ENCODE data around the gene PACS1.
A peak's percentile ranks its signal among the peaks of the same experiment; 100 is the strongest.
"Not testable (repeated sequence)": the region's sequence is repeated elsewhere in the genome, so short reads cannot be mapped to it uniquely, and the experiment has no call there.

Gene PACS1

DNA sequence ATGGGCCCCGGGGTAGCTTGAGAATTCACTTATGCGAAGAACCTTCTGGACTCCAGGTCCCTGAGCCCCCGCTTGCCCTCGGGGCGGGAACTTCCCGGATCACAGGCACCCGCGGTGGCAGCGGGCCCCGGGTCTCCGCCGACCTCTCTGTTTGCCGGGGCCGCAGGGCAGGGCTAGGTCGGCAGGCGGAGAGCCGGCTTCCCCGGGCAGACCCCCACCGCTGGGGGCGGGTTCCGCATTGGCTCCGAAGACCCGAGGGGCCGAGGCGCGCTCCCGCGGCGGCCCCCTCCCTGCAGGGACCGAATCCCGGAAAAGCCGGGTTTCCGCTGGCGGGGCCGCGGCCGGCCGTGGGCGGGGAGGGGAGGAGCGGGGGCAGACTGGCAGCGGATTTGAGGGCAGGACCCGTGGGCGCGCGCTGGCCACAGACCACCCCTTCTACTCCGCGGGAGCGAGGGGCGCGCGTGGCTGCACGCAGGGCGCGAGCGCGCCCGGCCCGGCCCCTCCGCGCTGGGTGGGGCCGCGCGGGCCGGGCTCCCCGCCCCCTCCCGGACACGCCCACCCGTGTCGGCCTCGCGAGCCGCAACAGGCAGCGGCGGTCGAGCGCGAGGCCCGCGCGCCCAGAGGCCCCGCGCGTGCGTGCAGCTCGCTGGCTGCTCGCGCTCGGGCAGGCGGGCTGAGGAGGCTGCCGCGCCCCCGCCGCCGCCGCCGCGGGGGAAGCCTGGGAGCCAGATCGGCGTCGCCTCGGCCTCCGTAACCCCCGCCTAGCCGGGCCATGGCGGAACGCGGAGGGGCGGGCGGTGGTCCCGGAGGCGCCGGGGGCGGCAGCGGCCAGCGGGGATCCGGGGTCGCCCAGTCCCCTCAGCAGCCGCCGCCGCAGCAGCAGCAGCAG, at the start of gene PACS1:
Gene PACS1, plus strand, starts transcription at position 558 of the 889 bp plus-strand sequence. Its CDS starts 215 bp downstream, at position 773.
- Histone ChIP-seq H3K36me3 (ENCODE audit: control insufficient read depth in 2 of 2, insufficient read depth in 2 of 2, low read length in 2 of 2) (peaks cover 21 to 24% of the 10 kb centered on the region in 2 donors), H3K4me3 (ENCODE audit: low read length in 2 of 2) (peak within 1 kb of the TSS; percentile 63 to 81), H3K27ac (ENCODE audit: low read length) (peak within 1 kb of the TSS; percentile 77), H3K9ac (ENCODE audit: low read length in 2 of 2) (peak within 1 kb of the TSS; percentile 58 to 71), H3K27me3 (ENCODE audit: control insufficient read depth in 1 of 2, insufficient read depth in 2 of 2, low read length in 2 of 2) (no peaks in the 10 kb centered on the region), H3K9me3 (ENCODE audit: control insufficient read depth in 2 of 2, low read length in 2 of 2) (no peaks in the 10 kb centered on the region), H3K4me1 (ENCODE audit: control insufficient read depth, insufficient read depth, low read length) (peaks cover 27% of the 10 kb centered on the region)

DNA sequence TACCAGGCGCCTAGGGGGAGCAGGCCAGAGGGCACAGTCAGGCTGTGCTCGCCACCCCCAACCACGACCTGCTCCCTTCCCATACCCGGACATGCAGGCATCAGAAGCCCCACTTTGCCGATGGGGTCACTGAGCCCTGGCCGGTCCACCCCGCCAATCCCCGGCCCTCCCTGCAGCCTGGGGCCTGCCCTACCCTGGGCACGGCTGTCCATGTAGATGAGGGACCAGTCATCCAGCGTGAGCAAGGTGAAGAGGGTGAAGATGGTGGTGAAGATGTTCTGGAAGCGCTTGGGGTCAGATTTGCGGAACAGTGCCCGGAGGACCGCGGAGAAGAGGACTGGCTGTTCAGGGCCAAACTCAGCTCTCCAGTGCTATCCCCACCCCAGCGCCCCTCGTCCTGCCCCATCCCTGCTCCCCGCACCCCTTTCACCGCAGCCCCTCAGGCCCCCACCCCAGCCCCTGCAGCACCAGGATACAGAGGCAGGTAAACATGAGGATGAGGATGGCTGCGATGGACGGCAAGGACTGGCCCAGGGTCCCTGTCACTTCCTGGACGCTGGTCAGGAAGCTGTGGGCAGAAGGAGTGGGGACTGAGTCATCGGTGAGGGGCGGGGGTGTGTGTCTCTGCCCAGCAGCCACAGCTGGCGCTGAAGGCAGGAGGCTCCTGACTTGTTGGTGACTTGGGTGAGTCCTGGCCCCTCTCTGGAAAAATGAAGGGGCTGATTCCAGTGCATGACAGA, 49.3 kb upstream of the PACS1 start:
- H3K9me3 ChIP-seq (ENCODE audit: control insufficient read depth in 2 of 2, low read length in 2 of 2), result no peaks in the 10 kb centered on the region
- no peak overlapping the region for H3K27ac ChIP-seq (ENCODE audit: low read length)

DNA sequence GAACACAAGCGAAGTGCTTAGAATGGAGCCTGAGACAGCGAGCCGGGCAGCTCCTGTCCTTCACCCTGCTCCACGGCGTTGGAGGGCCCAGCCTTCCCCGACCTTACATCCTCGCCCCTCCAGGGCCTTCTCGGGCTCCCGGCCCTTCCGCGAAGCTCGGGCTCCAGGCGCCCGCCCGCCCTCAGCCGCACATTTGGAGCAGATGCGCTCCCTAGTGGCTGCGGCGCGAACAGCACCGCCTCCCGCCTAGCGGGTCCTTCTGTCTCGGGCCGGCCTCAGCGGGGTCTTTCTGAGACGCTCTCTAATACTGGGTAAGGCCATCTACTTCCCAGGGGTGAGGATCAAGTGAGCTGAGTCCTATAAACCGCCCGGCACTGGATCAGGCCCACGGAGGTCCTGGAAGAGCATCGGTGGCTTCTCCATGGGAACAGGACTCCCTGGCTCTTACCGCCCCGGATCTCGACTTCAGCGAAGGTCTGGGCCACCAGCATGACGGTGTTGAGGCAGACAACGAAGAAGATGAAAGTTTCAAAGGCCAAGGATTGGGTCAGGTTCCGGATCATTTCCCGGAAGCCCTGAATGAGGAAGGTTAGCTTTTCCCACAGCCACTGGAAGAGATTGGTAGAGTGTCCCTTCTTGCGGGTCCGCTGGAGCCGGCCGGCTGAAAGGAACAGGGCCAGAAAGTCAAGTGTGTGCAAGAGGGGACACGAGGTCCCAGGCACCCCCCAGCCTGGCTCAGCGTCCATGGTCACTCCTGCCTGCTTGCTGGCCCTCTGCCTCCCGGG, 47.5 kb upstream of the PACS1 start:
- peaks cover 6% of the 10 kb centered on the region for H3K4me1 ChIP-seq (ENCODE audit: control insufficient read depth, insufficient read depth, low read length)
- peak overlapping the region; percentile 36 to 55 for H3K4me3 ChIP-seq (ENCODE audit: low read length in 2 of 2)
- no peaks in the 10 kb centered on the region for H3K36me3 ChIP-seq (ENCODE audit: control insufficient read depth in 2 of 2, insufficient read depth in 2 of 2, low read length in 2 of 2)
- no peak overlapping the region for H3K27ac ChIP-seq (ENCODE audit: low read length)
- peaks cover 2 to 3% of the 10 kb centered on the region in 2 donors for H3K27me3 ChIP-seq (ENCODE audit: control insufficient read depth in 1 of 2, insufficient read depth in 2 of 2, low read length in 2 of 2)
- H3K9me3 ChIP-seq (ENCODE audit: control insufficient read depth in 2 of 2, low read length in 2 of 2), result no peaks in the 10 kb centered on the region
- peak overlapping the region; percentile 44 to 68 for H3K9ac ChIP-seq (ENCODE audit: low read length in 2 of 2)

More for the DNA sequence above, 49.3 kb upstream of the PACS1 start:
- no peaks in the 10 kb centered on the region for H3K36me3 ChIP-seq (ENCODE audit: control insufficient read depth in 2 of 2, insufficient read depth in 2 of 2, low read length in 2 of 2)
- no peak overlapping the region for H3K9ac ChIP-seq (ENCODE audit: low read length in 2 of 2)
- no peak overlapping the region for H3K4me3 ChIP-seq (ENCODE audit: low read length in 2 of 2)
- H3K27me3 ChIP-seq (ENCODE audit: control insufficient read depth in 1 of 2, insufficient read depth in 2 of 2, low read length in 2 of 2), result peaks cover 2 to 3% of the 10 kb centered on the region in 2 donors
- peaks cover 6% of the 10 kb centered on the region for H3K4me1 ChIP-seq (ENCODE audit: control insufficient read depth, insufficient read depth, low read length)

DNA sequence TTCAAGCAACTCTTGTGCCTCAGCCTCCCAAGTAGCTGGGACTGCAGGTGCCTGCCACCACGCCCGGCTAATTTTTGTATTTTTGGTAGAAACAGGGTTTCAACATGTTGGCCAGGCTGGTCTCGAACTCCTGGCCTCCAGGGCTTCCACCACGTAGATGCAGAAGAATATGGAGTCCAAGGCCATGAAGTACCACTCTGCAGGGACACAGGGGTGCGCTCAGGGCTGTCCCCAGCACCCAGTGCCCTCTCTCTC, 47.0 kb upstream of the PACS1 start:
- H3K4me1 ChIP-seq (ENCODE audit: control insufficient read depth, insufficient read depth, low read length); H3K36me3 ChIP-seq (ENCODE audit: control insufficient read depth in 2 of 2, insufficient read depth in 2 of 2, low read length in 2 of 2); H3K9me3 ChIP-seq (ENCODE audit: control insufficient read depth in 2 of 2, low read length in 2 of 2); H3K27me3 ChIP-seq (ENCODE audit: control insufficient read depth in 1 of 2, insufficient read depth in 2 of 2, low read length in 2 of 2); H3K27ac ChIP-seq (ENCODE audit: low read length); H3K4me3 ChIP-seq (ENCODE audit: low read length in 2 of 2); H3K9ac ChIP-seq (ENCODE audit: low read length in 2 of 2): not testable (repeated sequence)

DNA sequence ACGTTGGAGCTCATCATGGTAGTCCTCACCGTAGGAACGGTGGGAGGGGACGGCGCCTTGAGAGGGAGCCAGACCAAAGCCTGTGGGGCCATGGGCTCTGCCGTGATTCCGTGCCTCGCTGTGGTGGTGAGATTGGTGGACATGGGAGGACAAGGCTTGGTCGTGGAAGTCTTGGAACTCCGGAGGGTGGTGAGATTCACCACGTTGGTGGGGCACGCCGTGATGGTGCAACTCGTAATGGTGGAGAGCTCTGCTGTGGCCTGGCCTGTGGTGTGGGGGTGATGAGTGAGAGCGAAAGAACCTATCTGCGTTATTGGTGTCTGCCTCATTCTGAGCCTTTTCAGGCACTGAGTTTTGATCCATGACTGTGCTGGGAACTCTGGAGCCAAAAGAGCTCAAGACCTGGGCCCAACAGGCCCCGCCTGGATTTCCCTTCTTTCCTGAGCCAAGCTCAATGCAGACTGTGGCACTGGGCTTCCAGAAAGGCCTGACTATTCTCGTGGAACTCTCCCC, 44.0 kb upstream of the PACS1 start, which contains the start of gene CATSPER1:
Gene CATSPER1, minus strand, starts transcription at position 463 of the 513 bp plus-strand sequence. Its CDS starts 100 bp downstream, at position 363.
- Histone ChIP-seq H3K4me1 (ENCODE audit: control insufficient read depth, insufficient read depth, low read length) (peaks cover 6% of the 10 kb centered on the region), H3K9ac (ENCODE audit: low read length in 2 of 2) (no peak within 1 kb of the TSS), H3K27me3 (ENCODE audit: control insufficient read depth in 1 of 2, insufficient read depth in 2 of 2, low read length in 2 of 2) (peaks cover 2 to 3% of the 10 kb centered on the region in 2 donors), H3K4me3 (ENCODE audit: low read length in 2 of 2) (no peak within 1 kb of the TSS), H3K36me3 (ENCODE audit: control insufficient read depth in 2 of 2, insufficient read depth in 2 of 2, low read length in 2 of 2) (no peaks in the 10 kb centered on the region), H3K27ac (ENCODE audit: low read length) (no peak within 1 kb of the TSS), H3K9me3 (ENCODE audit: control insufficient read depth in 2 of 2, low read length in 2 of 2) (no peaks in the 10 kb centered on the region)

DNA sequence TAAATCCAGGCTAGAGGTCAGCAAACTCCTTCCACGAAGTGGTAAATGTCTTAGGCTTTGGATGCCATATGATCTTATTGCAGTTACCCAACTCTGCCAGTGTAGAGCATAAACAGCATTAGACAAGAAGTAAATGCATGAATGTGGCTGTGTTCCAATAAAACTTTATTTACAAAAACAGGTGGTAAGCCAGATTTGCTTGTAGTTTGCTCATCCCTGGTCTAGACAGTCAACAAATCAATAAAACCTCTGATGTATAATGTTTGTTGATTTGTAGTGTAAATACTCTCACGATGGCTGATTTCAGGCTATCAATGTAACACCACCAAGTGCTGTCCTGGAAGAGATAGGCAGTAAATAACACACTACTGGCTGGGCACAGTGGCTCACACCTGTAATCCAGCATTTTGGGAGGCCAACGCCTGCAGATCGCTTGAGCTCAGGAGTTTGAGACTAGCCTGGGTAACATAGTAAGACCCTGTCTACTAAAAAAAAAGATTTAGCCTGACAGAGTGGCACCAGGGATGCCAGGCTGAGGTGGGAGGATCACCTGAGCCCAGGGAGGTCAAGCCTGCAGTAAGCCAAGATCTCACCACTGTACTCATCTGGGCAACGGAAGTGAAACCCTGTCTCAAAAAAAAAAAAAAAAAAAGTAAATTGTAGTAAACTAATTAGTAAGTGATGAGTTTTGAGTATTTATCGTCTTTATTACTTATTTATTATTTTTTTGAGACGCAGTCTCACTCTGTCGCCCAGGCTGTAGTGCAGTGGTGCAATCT, 36.9 kb upstream of the PACS1 start:
- no peaks in the 10 kb centered on the region for H3K36me3 ChIP-seq (ENCODE audit: control insufficient read depth in 2 of 2, insufficient read depth in 2 of 2, low read length in 2 of 2)
- no peaks in the 10 kb centered on the region for H3K9me3 ChIP-seq (ENCODE audit: control insufficient read depth in 2 of 2, low read length in 2 of 2)
- no peak overlapping the region for H3K9ac ChIP-seq (ENCODE audit: low read length in 2 of 2)
- no peak overlapping the region for H3K27ac ChIP-seq (ENCODE audit: low read length)
- no peaks in the 10 kb centered on the region for H3K4me1 ChIP-seq (ENCODE audit: control insufficient read depth, insufficient read depth, low read length)
- no peaks in the 10 kb centered on the region for H3K27me3 ChIP-seq (ENCODE audit: control insufficient read depth in 1 of 2, insufficient read depth in 2 of 2, low read length in 2 of 2)
- no peak overlapping the region for H3K4me3 ChIP-seq (ENCODE audit: low read length in 2 of 2)

DNA sequence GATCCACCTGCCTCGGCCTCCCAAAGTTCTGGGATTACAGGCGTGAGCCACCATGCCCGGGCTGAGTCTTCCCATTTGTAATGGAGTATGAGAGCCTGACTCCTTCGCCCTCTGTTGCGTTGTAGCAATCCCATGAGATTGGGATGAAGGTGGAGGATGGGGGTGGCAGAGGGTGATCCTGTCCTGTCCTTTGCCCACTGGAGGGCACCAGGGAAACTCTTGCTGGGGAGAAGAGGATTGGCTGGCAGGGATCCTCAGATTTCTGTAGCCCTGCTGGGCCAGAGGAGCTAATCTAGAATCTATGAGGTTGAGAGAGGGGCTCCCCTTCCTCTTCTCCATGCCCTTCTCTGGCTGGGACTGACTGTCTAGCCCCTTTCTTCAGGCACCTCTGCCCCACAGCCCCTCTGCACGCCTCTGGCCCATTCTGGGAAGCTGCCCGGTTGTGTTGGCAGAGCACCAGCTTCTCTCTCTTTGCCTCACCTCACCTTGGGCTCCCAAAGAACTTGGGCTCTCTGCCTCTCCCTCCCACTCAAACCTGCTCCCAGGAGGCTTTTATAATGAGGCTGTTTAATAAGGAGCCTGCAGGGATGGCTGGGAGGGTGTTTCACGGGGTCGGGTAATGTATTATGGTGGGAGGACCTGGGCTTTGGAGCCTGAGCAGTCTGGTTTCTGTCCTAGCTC, 34.3 kb upstream of the PACS1 start:
- Histone ChIP-seq H3K27ac (ENCODE audit: low read length) (no peak overlapping the region), H3K27me3 (ENCODE audit: control insufficient read depth in 1 of 2, insufficient read depth in 2 of 2, low read length in 2 of 2) (no peaks in the 10 kb centered on the region), H3K9me3 (ENCODE audit: control insufficient read depth in 2 of 2, low read length in 2 of 2) (no peaks in the 10 kb centered on the region), H3K4me3 (ENCODE audit: low read length in 2 of 2) (no peak overlapping the region), H3K36me3 (ENCODE audit: control insufficient read depth in 2 of 2, insufficient read depth in 2 of 2, low read length in 2 of 2) (no peaks in the 10 kb centered on the region), H3K9ac (ENCODE audit: low read length in 2 of 2) (no peak overlapping the region), H3K4me1 (ENCODE audit: control insufficient read depth, insufficient read depth, low read length) (no peaks in the 10 kb centered on the region)

DNA sequence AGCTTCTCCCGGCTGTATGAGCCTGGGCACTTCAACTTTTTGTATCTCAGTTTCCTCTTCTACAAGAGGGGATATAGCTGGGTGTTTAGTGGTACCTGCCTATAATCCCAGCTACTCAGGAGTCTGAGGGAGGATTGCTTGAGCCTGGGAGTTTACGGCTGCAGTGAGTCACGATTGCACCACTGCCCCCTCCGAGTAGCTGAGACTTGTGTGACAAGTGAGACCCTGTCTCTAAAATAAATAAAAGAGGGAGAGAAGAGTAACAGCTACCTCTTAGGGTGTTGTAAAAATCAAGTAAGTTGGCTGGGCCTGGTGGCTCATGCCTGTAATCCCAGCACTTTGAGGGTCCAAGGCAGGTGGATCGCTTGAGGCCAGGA, 33.8 kb upstream of the PACS1 start:
- Histone ChIP-seq H3K9ac (ENCODE audit: low read length in 2 of 2) (no peak overlapping the region), H3K4me3 (ENCODE audit: low read length in 2 of 2) (no peak overlapping the region), H3K9me3 (ENCODE audit: control insufficient read depth in 2 of 2, low read length in 2 of 2) (no peaks in the 10 kb centered on the region), H3K27me3 (ENCODE audit: control insufficient read depth in 1 of 2, insufficient read depth in 2 of 2, low read length in 2 of 2) (no peaks in the 10 kb centered on the region), H3K4me1 (ENCODE audit: control insufficient read depth, insufficient read depth, low read length) (no peaks in the 10 kb centered on the region), H3K27ac (ENCODE audit: low read length) (no peak overlapping the region), H3K36me3 (ENCODE audit: control insufficient read depth in 2 of 2, insufficient read depth in 2 of 2, low read length in 2 of 2) (no peaks in the 10 kb centered on the region)

DNA sequence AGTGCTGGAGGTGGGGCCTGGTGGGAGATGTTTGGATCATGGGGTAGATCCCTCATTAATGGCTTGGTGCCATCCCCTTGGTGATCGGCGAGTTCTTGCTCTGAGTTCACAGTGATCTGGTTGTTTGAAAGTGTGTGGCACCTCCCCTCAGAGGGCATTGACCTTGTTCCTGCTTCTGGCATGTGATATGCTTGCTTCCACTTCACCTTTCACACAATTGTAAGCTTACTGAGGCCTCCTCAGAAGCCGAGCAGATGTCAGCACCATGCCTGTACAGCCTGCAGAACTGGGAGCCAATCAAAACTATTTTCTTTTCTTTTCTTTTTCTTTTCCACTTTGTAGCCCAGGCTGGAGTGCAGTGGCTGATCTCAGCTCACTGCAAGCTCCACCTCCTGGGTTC, 32.7 kb upstream of the PACS1 start:
- Histone ChIP-seq H3K4me1 (ENCODE audit: control insufficient read depth, insufficient read depth, low read length) (no peaks in the 10 kb centered on the region), H3K9ac (ENCODE audit: low read length in 2 of 2) (no peak overlapping the region), H3K36me3 (ENCODE audit: control insufficient read depth in 2 of 2, insufficient read depth in 2 of 2, low read length in 2 of 2) (no peaks in the 10 kb centered on the region), H3K4me3 (ENCODE audit: low read length in 2 of 2) (no peak overlapping the region), H3K9me3 (ENCODE audit: control insufficient read depth in 2 of 2, low read length in 2 of 2) (no peaks in the 10 kb centered on the region), H3K27me3 (ENCODE audit: control insufficient read depth in 1 of 2, insufficient read depth in 2 of 2, low read length in 2 of 2) (no peaks in the 10 kb centered on the region), H3K27ac (ENCODE audit: low read length) (no peak overlapping the region)
